ENCODE measurements around the gene PCNX2.

PCNX2 gene, protein sequence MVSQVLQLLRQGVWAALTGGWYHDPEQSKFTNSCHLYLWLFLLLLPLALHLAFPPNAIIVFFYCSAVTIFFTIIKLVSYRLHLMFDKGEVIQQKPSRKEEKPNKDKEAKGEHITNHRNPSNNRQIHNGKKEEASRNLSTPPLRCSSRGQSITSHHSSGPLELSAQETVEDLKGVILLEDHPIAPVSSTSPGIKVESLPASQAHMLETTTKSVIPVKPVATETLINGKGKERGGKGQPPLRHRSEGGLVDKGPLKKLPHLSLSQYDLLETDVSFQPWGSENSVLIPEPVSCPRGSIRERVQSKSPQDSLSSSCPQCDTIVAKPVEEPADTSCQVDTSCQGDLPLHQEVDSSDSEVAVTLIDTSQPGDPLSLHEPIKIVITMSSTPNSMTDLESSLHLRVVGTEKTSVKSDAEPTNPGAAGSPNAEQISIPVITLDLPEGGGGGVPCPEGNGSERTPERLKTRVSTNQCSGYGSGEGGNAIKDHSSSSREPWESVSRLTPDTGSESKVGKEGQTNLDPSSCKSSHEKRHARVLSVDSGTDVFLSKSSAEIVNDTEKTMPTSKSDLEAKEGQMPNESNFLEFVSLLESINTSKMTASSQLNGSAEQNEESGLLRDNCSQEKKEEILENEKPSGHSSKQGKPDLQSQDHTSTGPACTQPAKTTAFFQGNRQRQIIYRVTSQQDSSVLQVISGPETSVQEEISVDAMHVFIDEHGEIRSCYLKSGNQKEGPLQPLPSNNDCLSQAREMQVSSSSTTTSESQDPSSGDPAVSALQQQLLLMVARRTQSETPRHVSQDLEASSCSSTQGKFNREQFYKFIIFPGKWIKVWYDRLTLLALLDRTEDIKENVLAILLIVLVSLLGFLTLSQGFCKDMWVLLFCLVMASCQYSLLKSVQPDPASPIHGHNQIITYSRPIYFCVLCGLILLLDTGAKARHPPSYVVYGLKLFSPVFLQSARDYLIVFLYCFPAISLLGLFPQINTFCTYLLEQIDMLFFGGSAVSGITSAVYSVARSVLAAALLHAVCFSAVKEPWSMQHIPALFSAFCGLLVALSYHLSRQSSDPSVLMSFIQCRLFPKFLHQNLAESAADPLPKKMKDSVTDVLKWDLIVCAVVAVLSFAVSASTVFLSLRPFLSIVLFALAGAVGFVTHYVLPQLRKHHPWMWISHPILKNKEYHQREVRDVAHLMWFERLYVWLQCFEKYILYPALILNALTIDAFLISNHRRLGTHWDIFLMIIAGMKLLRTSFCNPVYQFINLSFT (N-terminal part only)

DNA sequence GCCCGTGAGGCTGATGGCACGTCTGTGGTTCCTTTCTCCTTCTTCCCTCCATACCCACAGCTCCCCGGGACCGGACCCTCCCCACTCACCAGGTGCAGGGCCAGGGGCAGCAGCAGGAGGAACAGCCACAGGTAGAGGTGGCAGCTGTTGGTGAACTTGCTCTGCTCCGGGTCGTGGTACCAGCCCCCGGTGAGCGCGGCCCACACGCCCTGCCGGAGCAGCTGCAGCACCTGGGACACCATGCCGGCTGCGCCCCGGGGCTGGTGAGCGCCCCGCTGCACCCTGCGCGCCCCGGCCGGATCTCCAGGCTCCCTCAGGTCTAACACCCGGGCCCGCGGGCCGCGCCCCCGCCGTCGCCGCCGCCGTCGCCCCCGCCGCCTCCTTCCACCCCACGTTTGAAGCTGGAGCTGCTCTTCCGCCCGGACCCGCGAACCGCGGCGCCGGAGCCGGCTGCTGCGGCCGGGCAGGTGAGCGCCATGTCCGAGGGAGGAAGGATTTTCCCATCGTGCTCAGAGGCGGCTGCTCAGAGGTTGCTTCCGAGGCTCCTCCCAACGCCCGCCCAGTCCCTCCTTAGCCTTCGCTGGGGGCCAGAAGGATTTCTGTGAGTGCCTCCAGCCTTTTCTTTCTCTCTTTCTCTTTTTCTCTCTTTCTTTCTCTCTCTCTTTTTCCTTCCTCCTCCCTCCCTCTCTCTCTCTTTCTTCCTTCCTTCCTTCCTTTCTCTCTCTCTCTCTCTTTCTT, at the start of gene PCNX2:
Gene PCNX2, minus strand, starts transcription at position 489 of the 738 bp plus-strand sequence. Its CDS starts 247 bp downstream, at position 242.
- DNase-seq (ENCODE audit: low spot score) = peak; percentile 59

DNA sequence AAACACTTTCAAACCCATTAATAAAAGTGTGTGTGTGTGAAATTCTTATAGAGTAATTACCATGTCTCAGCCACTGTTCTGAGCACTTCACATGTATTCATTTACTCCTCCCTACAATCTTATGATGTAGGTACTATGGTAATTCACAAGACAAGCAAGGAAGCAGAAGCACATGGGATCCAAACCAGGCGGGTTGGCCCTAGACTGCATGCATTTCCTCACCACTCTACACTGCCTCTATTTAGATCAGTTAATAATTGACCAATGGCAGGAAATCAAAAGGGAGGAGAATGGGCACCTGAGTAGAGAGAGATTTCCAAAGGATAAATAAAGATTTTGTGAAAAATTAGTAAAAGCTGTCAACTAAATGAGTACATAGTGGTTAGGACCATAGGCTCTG, 47.7 kb upstream of the PCNX2 start:
- DNase-seq (ENCODE audit: low spot score) = no peak

DNA sequence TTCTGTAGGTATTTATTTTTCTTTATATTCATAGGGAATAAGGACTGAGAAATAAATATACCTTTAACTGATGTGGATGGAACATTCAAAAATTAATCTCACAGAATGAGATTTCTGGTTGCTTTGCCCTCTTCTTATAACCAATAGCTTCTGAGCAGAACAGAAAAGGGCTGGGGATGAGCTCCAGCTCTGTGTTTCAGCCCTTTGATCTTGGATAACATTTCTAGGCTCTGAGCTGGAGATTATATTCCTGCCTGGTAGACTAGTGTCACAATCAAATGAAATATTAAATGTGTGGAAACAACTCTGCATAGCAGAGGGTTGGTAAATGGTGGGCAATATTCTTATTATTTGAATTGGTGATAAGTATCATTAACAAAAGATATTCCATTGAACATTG, 46.6 kb upstream of the PCNX2 start:
- DNase-seq (ENCODE audit: low spot score) = no peak

DNA sequence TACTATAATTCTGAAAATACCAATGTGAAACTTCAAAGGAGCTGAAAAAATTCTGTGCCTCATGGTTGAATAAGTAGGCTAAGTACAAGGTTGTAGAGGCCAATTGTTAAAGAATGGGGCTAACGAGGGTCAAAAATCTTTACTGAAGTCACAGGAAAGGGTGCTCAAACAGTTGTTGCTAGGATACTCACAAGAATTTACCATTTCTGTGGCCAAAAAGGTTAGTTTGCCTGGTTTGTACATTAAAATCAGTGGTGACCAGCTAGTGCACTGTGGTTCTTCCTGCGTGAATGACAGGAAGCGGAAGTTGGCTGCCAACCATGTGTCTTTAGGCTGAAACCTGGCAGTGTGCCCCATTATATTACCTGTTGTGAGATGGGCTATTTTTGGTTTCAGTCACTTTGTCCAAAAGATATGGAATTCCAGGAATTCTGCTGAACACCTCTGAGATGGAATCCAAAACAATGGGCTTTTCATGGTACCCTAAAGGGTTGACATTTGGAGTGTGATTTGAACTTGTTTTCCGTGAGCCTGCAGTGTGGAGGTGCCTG, 45.5 kb upstream of the PCNX2 start:
- no peak for DNase-seq (ENCODE audit: low spot score)

DNA sequence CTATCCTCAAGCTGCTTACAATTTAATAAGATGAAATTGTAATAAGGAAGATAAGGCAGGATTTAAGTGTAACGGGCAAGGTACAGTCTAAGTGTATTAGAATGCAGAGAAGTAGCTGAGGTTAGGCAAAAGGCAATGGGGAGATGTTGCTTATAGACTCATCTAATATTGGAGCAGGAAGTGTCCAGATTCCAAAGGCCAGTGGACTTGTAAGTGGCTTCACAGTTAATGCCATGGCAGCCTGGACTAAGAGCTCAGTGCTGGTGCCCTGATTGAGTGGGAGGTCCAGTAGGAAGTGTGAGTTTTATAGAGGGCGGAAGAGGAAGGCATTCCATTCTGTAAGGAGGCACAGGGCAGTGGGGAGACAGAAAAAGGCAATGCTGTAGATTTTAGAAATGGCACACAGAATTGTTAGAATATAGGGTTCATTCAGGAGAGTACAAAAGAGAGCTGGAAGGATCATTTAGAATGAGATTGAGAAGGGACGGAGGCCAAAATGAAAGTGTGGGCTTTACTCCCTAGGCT, 44.6 kb upstream of the PCNX2 start:
- no peak for DNase-seq (ENCODE audit: low spot score)

DNA sequence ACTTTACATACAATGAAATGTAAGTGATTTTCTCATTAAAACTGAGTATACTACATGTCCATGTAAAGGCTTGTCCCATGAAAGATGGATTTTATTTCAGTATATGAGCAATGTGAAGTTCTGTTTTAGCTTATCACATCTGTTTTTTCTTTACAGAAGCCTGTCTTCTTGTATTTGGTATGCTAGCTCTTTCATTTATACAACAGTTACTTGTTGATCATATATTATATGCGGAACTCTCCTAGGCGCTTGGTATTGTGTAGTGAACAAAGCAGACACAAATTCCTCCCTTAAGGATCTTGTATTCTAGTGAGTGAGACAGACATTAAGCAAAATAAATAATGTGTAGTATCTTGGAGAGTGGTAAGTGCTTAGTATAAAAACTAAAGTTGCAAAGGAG, 42.6 kb upstream of the PCNX2 start:
- DNase-seq (ENCODE audit: low spot score) = no peak

DNA sequence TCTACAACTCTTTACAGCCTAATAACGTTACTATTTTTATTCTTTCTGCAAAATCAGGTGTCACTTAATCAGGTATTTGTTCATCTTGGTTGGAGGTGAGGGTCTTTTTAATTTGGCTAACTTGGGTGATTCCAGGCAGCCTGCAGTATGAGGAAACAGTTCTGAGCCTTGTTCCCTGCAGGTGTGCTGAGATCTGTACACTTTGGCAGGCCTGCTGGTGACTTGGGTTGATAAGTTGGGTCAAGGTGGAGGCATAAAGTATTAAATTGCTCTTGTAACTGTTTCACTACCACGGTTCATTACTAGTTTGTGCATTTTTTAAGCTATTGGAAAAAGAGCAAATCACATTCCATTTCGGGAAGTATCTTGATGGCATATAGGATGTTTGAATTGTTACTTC, 42.0 kb upstream of the PCNX2 start:
- no peak for DNase-seq (ENCODE audit: low spot score)

DNA sequence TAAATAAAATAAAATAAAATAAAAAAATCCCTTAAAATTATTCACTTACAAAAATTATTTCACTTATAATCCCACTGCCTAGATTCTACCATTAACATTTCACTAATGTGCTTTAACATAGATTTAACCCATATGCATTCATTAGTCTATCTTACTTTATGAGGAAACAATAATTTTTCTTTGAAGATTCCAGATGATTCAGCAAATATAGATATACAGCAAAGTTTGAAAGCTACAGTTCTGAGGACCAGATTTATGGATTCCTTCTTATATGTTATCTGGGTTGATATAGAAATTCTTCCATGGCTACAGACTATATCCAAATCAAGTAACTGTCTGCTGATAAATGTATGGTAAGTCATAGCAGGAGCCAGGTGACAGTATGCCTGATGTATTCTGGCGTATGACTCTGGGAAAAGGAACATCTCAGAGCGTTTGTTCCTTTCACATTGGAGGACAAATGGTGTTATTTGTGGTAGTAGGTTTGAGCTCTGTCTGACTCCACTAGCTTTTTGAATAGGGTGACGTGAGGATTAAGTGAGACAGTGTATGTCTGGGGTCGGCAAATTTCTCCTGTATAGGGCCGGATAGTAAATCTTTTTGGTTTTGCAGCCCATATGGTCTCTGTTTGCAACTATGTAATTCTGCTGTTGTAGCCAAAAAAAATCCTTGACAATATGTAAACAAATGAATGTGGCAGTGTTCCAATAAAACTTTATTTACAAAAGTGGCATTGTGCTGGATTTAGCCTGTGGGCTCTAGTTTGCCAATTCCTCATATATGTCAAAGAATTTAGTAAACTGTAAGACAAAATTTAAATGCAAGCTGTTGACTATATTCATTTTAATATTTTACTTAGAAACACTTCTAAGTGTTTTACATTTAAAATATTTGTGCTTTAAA, 41.3 kb upstream of the PCNX2 start:
- no peak for DNase-seq (ENCODE audit: low spot score)

DNA sequence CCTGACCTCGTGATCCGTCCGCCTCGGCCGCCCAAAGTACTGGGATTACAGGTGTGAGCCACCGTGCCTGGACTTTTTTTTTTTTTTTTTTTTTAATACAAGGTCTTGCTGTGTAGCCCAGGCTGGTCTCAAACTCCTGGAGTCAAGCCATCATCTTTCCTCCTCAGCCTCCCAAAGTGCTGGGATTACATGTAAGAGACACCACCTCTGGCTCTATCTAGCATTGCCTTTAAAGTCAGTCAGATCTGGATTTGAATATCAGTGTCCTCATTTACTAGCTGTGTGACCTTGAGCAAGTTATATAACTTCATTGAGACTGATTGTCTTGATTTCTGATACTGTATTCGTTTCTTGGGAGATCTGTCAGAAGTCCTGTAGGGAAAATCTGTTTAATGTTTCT, 38.6 kb upstream of the PCNX2 start:
- DNase-seq (ENCODE audit: low spot score) = no peak

DNA sequence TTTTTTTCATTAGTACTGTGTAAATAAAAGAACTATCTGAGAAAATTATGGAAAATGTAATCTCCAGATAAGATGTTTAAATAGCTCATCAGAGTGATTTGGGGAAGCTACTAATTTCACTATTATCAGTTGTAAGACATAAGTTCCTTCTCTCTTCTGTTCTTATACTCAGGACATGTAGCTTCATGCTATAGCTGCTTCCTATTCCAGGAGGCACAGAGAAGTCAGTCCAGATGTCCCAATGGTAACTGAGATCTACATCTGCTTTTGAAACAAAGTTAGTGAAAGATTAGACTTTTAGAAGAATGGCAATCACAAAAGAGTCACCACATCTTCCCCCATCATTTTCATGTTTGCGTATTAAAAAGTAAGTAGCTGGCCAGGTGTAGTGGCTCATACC, 37.6 kb upstream of the PCNX2 start:
- no peak for DNase-seq (ENCODE audit: low spot score)

DNA sequence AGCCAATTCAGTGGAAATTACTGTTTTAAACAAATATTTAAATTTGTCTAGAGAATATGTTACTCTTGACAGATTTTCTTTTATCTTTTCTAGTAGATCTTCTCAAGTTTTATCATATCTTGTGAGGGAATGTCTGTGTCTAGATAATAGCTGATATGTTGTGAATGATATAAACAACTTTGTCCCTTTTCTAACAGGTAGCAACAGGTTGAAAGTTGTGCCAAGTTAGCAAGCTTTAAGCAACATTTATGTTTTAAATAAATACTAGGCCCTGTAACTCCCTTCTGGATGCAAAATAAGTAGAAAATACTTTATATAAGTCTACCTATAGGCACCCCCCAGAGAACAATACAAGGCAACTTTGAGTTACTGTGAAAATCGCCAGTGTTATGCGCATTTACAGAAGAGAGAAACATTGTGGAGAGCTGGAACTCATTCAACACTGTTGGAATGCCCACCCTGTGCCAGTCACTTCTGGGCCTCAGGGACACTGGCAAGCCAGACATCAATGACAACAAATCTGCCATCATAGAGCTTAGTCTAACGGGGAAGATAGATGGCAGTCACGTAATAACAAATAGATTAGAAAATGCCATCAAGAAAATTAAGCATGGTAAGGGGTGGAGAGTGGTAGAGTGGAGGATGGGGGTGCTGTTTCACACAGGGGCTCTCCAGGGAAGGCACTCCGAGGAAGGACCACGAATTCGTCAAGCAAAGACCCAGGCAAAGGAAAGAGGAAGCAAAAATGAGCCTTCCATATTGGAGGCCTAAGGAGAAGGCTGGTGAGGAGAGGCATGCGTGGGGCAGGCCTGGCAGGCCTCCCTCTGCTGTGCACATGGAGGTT, 36.4 kb upstream of the PCNX2 start:
- DNase-seq (ENCODE audit: low spot score) = no peak

DNA sequence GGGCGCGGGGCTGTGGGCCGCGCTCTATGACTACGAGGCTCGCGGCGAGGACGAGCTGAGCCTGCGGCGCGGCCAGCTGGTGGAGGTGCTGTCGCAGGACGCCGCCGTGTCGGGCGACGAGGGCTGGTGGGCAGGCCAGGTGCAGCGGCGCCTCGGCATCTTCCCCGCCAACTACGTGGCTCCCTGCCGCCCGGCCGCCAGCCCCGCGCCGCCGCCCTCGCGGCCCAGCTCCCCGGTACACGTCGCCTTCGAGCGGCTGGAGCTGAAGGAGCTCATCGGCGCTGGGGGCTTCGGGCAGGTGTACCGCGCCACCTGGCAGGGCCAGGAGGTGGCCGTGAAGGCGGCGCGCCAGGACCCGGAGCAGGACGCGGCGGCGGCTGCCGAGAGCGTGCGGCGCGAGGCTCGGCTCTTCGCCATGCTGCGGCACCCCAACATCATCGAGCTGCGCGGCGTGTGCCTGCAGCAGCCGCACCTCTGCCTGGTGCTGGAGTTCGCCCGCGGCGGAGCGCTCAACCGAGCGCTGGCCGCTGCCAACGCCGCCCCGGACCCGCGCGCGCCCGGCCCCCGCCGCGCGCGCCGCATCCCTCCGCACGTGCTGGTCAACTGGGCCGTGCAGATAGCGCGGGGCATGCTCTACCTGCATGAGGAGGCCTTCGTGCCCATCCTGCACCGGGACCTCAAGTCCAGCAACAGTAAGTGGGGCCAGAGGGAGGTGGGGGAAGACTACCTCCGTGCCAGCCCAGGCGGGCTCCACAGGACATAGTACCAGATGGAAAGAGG, 32.8 kb upstream of the PCNX2 start:
- peak; percentile 14 for DNase-seq (ENCODE audit: low spot score)

DNA sequence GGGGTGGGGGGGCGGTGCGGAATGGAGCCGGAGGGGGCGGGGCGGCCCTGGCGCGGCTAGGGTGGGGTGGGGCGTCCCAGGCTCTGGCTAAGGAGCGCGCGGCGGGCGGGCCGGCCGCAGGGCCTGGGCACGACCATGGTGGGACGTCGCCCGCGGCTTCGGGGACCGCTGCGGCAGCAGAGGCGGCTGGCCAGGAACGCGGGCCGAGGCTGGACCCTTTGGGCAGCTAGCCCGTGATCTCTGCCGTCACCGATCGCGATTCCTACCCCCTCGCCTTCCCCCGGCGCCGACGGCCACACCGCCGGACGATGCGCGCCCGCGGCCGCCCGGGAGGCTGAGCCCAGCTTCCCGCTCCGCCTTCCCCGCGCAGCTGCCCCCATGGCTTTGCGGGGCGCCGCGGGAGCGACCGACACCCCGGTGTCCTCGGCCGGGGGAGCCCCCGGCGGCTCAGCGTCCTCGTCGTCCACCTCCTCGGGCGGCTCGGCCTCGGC, 32.2 kb upstream of the PCNX2 start, which contains the start of gene MAP3K21:
Gene MAP3K21, plus strand, starts transcription at position 74 of the 491 bp plus-strand sequence. Its CDS starts 305 bp downstream, at position 379.
- no peak for DNase-seq (ENCODE audit: low spot score)

DNA sequence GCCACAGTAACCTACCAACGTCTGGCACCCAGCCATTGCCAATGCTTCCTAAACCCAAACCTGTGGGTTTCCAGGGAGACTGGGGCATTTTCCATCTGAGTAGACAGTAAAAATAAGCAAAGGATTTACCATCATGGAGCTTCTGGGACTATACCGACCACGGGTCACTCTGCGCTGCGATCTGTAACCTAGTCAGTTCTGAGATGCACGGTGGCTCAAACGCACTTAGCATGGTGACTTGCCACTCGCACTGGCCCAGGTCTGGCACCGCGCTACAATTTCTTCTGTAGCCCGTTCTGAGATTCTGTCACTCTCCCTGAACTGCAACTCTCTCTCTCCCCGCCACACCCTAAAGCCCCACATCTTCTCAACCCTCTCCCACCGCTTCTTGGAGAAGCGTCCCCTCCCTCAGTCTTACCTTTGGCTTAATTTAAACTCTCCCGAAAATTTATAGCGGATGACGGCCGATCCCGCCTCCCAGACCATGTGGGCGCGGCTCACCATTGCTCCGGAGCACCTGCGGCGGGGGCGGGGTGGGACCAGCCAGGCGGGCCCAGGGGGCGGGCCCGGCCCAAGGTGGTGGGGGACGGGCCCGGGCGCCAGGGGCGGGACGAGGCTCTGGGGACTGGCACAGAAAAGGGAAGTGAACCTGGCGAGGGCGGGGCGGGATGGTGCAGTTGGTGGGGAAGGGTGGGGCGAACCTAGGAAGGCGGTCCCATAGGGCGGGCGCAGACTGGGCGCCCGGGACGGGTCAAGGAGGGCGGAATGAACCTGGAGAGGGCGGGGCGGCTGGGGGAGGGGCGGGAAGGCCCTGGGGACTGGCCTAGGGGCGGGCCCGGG, 31.5 kb upstream of the PCNX2 start:
- peak; percentile 83 for DNase-seq (ENCODE audit: low spot score)

DNA sequence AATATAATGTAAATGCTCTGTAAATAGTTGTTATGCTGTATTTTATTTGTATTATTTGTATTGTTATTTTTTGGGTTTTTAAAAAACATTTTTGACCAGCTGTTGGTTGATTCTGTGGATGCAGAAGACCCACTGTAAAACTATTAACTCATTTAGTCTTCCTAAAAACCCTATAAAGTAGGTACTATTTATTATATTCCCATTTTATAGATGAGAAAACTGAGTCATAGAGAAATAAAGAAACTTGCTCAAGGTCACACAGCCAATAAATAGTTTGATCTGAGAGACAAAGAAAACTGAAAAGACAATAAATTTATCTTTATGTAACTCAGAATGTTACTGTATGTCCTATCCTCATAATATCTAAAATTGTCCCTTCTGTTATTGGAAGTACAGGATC, 30.8 kb upstream of the PCNX2 start:
- DNase-seq (ENCODE audit: low spot score) = no peak

DNA sequence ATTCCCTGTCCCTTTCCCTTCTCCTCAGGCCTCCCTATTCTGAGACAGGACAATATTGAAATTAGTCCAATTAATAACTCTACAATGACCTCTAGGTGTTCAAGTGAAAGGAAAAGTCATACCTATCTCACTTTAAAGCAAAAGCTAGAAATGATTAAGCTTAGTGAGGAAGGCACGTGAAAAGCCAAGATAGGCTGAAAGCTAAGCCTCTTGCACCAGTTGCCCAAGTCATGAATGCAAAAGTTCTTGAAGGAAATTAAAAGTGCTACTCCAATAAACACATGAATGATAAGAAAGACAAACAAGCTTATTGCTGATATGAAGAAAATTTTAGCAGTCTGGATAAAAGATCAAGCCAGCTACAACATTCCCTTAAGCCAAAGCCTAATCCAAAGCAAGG, 28.2 kb upstream of the PCNX2 start:
- no peak for DNase-seq (ENCODE audit: low spot score)

DNA sequence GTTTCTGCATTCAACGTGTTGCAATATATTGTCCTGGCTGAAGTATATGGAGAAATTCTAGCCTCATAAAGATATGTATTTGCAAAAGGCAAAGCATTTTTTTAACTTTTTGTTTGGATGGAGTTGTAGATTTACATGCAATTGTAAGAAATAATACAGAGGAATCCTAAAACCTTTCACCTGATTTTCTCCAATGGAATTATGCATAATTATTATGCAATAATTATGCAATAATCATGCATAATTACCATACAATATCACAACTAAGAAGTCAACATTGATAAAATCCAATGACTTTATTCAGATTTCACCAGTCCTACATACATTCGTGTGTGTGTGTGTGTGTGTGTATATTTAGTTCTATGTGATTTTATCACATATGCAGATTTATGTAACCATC, 24.5 kb upstream of the PCNX2 start:
- no peak for DNase-seq (ENCODE audit: low spot score)

All from HuH-7 (cell line).